Epithelial cell of esophagus (primary cell): Measurements from ENCODE around the gene MAP2K6.
A peak's percentile ranks its signal among the peaks of the same experiment; 100 is the strongest.

Experiments used
- DNase-seq: peaks from one replicate; pipeline ENCODE4 v3.0.0; 2010; ENCODE audit warnings: low read depth
- H3K4me3 ChIP-seq: 2 replicates; pipeline ENCODE4 v1.5.1; 2011; ENCODE audit warnings: mild to moderate bottlenecking, low read length, control low read depth
- TF ChIP-seq, protein P1 (sequence below): IDR thresholded peaks from 2 replicates; pipeline ENCODE4 v1.5.1; 2011; ENCODE audit warnings: low read depth, mild to moderate bottlenecking, low read length, control low read depth, inconsistent platforms; ENCODE audit not compliant: insufficient read depth; ENCODE audit errors: missing control alignments

MAP2K6 gene

DNA sequence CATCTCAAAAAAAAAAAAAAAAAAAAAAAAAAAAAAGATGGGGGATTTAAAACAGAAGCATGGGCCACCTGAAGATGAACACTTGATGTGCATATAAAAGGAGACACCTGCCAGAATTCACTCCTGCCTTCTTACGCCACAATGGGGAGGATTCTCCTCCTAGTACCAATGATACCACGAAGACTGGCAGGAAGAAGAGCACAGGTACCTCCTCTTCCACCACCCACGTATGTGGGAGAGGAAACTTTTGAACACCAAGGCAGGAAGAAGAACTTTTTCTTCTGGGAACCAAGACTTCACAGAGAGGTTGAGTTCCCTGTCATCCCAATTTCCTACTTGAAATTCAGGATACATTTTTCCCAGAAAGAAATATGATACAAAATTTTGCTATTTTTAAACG is 2.7 kb upstream of the MAP2K6 start:
- no peak for DNase-seq
- TF ChIP-seq, protein P1, sequence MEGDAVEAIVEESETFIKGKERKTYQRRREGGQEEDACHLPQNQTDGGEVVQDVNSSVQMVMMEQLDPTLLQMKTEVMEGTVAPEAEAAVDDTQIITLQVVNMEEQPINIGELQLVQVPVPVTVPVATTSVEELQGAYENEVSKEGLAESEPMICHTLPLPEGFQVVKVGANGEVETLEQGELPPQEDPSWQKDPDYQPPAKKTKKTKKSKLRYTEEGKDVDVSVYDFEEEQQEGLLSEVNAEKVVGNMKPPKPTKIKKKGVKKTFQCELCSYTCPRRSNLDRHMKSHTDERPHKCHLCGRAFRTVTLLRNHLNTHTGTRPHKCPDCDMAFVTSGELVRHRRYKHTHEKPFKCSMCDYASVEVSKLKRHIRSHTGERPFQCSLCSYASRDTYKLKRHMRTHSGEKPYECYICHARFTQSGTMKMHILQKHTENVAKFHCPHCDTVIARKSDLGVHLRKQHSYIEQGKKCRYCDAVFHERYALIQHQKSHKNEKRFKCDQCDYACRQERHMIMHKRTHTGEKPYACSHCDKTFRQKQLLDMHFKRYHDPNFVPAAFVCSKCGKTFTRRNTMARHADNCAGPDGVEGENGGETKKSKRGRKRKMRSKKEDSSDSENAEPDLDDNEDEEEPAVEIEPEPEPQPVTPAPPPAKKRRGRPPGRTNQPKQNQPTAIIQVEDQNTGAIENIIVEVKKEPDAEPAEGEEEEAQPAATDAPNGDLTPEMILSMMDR = no peak
- no peak overlapping the region for H3K4me3 ChIP-seq

DNA sequence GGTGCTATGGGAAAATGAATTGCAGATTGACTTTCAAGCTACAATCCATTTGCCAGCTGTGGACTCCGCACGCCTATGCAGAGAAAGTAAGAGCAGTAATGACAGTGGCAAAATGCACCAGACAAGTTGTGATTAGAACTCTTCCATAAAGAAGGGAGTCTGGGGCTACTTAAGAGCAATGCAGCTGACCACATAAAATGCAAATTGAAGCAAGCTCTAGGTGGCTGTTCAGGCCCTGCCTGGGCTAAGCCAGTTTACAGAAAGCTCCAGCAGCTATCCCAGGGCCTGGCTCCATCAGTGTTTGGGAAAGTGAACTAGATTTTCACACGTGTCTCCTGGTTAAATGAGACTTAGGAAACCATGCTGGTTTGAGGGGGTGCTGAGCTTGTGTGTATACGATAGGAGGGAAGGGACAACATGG is 2.2 kb upstream of the MAP2K6 start:
- no peak for DNase-seq
- TF ChIP-seq, protein P1 = no peak
- no peak overlapping the region for H3K4me3 ChIP-seq

DNA sequence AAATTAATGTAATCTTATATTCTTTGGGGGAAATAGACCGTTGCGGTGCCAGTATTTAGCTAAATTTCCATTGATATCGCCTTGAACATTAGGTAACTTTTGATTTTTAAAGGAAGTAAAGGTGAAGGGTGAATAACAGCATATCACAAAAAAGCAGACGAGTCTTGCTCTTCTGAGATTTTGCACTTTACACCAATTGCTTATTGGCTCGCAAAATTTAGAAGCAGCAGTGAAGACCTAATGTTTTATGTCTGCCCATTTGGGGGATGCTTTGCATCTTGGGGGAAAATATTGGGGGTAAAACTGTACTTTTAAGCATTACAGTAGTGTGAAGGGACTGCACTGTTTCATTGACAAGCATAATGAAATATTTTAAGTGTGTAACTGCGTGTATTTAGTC is 934 bp downstream of the MAP2K6 start:
- DNase-seq = no peak
- H3K4me3 ChIP-seq = peak overlapping the region; percentile 62
- TF ChIP-seq, protein P1 = no peak

DNA sequence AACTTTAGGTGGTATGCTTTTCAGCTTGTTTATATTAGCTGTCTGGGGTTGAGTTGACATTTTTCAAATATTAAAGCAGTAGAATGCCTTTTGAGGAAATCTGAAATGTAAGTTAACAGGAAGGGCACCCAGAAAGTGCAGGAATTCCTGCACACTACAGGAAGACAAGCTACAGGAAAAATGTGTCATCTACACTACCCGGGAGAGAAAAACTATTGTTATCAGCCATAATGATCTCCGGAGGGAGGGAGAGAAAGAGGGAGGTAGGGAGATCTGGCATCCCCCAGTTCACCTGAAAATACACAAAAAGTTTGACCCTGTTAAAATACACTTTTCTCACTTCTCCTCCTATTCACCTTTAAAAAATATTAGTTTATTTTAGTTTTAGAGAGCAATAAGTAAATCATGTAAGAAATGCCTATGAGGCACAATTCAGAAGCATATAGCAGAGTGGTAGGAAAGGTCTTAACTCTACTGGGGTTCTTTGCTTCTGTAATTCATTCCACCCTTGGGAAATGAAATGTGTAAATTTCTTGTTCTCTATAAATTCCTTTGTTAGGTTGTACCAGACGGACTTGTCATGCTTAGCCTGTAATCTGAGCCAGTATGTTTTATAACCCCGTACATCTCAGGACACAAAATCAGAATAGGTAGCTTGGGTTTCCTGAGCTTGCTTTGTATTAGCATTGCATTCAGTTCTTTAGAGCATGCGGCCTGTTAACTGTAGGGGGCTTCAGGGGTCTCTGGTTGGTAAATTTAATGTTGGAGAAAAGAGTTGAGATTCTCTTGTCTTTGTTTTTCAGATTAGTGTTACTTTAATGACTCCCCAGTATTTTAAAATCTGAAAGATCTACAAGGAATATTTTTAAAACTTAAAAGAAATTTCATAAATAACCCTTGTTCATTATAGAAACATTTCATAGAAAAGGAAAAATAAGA is 3.3 kb downstream of the MAP2K6 start:
- TF ChIP-seq, protein P1 = no peak
- no peak for DNase-seq
- H3K4me3 ChIP-seq = no peak overlapping the region

DNA sequence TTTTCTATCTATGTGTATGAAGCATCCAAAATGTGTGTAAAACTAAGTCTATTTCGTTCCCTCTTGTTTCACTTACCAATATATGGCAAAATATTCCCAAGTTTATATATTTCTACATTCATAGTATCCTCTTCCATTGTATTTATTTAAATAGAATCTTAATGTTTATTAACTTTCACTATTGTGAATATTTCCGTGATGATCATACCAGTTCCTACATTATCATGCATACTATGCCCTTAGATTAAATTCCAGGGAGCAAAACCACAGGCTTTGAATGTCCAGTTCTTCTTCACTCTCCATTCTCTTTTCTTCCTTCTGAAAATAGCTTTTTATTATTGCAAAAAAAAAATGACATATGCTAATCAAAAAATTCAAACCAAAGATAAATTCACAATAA is 4.0 kb downstream of the MAP2K6 start:
- no peak for DNase-seq
- H3K4me3 ChIP-seq = no peak overlapping the region
- TF ChIP-seq, protein P1 = no peak

DNA sequence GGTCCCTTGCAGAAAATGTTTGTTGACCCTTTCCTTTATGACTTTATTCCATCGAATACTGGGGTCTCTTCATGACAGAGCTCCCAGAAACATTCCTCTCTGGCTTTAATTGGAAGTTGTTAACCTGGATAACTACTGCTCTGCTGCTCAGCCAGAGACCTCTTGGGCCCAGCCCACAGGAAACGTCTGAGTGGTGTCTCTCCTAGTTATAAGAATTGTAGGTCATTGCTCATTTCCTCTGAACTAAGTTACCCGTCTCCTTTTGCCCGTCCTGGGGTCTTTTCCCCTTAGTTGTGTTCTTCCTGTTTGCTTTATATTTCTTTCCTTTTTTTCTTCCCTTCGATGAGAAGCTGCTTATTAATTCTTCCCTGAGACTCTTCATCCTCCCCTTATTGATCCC is 9.0 kb downstream of the MAP2K6 start:
- no peak overlapping the region for H3K4me3 ChIP-seq
- TF ChIP-seq, protein P1 = no peak
- DNase-seq = no peak
